Keratinocyte (primary cell): ENCODE results near the gene CAMSAP1. TPM values are rescaled to one million over a fixed set of nuclear protein-coding genes. Genes with fewer than 3 reads are reported as not detected.

Experiments
- DNase-seq: peaks from one replicate; pipeline ENCODE4 v3.0.0-alpha.2; 2011; ENCODE audit warnings: low read depth, missing footprints, low spot score
- FAIRE-seq: peaks from 2 replicates; lab custom pipeline; 2011; peaks lifted over from hg19 to GRCh38; lab: Jason Lieb, UNC
- H2AFZ ChIP-seq: 2 replicates; pipeline ENCODE4 v1.6.0; 2012; ENCODE audit warnings: low read length, control low read depth, inconsistent platforms; ENCODE audit not compliant: control insufficient read depth
- H3K27ac ChIP-seq: 2 replicates; pipeline ENCODE4 v1.5.1; 2011; ENCODE audit warnings: low read length; ENCODE audit not compliant: control insufficient read depth, insufficient read depth
- H3K27me3 ChIP-seq: 3 replicates; pipeline ENCODE4 v1.6.0; 2011; ENCODE audit warnings: low read length; ENCODE audit not compliant: control insufficient read depth, insufficient read depth; ENCODE audit errors: extremely low read depth
- H3K36me3 ChIP-seq, 2 experiments: 2 replicates in 1 of 2; 3 replicates in 1 of 2; pipeline ENCODE4 v1.5.1; 2011; ENCODE audit warnings: low read length in 2 of 2, mild to moderate bottlenecking in 1 of 2; ENCODE audit not compliant: control insufficient read depth in 2 of 2, insufficient read depth in 2 of 2; ENCODE audit errors: extremely low read depth in 1 of 2
- H3K4me1 ChIP-seq: 3 replicates; pipeline ENCODE4 v1.5.1; 2011; ENCODE audit warnings: low read length; ENCODE audit not compliant: control insufficient read depth, insufficient read depth; ENCODE audit errors: extremely low read depth
- H3K4me2 ChIP-seq: 3 replicates; pipeline ENCODE4 v1.6.0; 2011; ENCODE audit warnings: low read depth, low read length; ENCODE audit not compliant: control insufficient read depth, insufficient read depth; ENCODE audit errors: extremely low read depth
- H3K4me3 ChIP-seq, 3 experiments: fragments of 200-600 bp in 1 of 3; sonication (generic) in 1 of 3; 2 replicates in 2 of 3; 3 replicates in 1 of 3; pipeline ENCODE4 v1.5.1; 2011 to 2016; ENCODE audit warnings: low read length in 3 of 3, mild to moderate bottlenecking in 3 of 3, control low read depth in 2 of 3, inconsistent platforms in 1 of 3, low read depth in 1 of 3, mixed read lengths in 1 of 3, mixed run types in 1 of 3, moderate library complexity in 1 of 3; ENCODE audit not compliant: control insufficient read depth in 2 of 3, insufficient read depth in 2 of 3; ENCODE audit errors: extremely low read depth in 1 of 3
- H3K79me2 ChIP-seq: 2 replicates; pipeline ENCODE4 v1.6.0; 2012; ENCODE audit warnings: low read length; ENCODE audit not compliant: control insufficient read depth, insufficient read depth
- H3K9ac ChIP-seq: 3 replicates; pipeline ENCODE4 v1.6.0; 2011; ENCODE audit warnings: low read length; ENCODE audit not compliant: control insufficient read depth, insufficient read depth; ENCODE audit errors: extremely low read depth
- H3K9me1 ChIP-seq: 3 replicates; pipeline ENCODE4 v1.6.0; 2011; ENCODE audit warnings: low read length; ENCODE audit not compliant: control insufficient read depth, insufficient read depth; ENCODE audit errors: extremely low read depth
- H3K9me3 ChIP-seq: 2 replicates; pipeline ENCODE4 v1.5.1; 2012; ENCODE audit warnings: low read depth, low read length; ENCODE audit not compliant: control insufficient read depth
- H4K20me1 ChIP-seq: 3 replicates; pipeline ENCODE4 v1.6.0; 2011; ENCODE audit warnings: low read length; ENCODE audit not compliant: control insufficient read depth, insufficient read depth; ENCODE audit errors: extremely low read depth
- EZH2 ChIP-seq: IDR thresholded peaks from one replicate; pipeline ENCODE4 v1.6.1; 2012; ENCODE audit warnings: inconsistent platforms, mild to moderate bottlenecking, low read length, moderate library complexity
- dilution Hi-C: fragments of 300-500 bp; cut with MboI; formaldehyde crosslinking; loops from one replicate; pipeline ENCODE4 v1.7.0; 2020; ENCODE audit warnings: low sequenced_read_pairs; ENCODE audit not compliant: extremely low pct_ligation_motif_present
- polyA plus RNA-seq, 5 experiments: library from polyadenylated mRNA; depleted of rRNA in 3 of 5; stranded (reverse) in 3 of 5; stranded (forward) in 1 of 5; unstranded in 1 of 5; fragments of >200 nt; gene quantifications; 1 replicate in 1 of 5; 2 replicates in 3 of 5; 3 replicates in 1 of 5; pipeline versions ENCODE4 v1.2.1 to v1.2.3, GENCODE V29; 2011 to 2012; ENCODE audit warnings: missing spikeins in 2 of 5, low read depth in 1 of 5, low replicate concordance in 1 of 5
- TF ChIP-seq, protein P1 (sequence below), 3 experiments: IDR thresholded peaks in 1 of 3; conservative IDR thresholded peaks in 1 of 3; optimal IDR thresholded peaks in 1 of 3; 2 replicates in 2 of 3; 3 replicates in 1 of 3; pipeline versions ENCODE3 to v1.5.1; 2011; ENCODE audit warnings: low read length in 3 of 3, mild to moderate bottlenecking in 3 of 3, moderate library complexity in 2 of 3, control low read depth in 1 of 3, inconsistent platforms in 1 of 3; ENCODE audit not compliant: insufficient read depth in 2 of 3; ENCODE audit errors: extremely low read depth in 1 of 3

CAMSAP1 gene
- polyA plus RNA-seq, 1 donor (not counting 4 experiments of a cell fraction or from before 2014, with no cell fraction given), result 8.3 TPM

GRCh38 chr9:135887021-135887507, 20.3 kb downstream of the CAMSAP1 start:
- no peak overlapping the region for H3K4me2 ChIP-seq

DNA sequence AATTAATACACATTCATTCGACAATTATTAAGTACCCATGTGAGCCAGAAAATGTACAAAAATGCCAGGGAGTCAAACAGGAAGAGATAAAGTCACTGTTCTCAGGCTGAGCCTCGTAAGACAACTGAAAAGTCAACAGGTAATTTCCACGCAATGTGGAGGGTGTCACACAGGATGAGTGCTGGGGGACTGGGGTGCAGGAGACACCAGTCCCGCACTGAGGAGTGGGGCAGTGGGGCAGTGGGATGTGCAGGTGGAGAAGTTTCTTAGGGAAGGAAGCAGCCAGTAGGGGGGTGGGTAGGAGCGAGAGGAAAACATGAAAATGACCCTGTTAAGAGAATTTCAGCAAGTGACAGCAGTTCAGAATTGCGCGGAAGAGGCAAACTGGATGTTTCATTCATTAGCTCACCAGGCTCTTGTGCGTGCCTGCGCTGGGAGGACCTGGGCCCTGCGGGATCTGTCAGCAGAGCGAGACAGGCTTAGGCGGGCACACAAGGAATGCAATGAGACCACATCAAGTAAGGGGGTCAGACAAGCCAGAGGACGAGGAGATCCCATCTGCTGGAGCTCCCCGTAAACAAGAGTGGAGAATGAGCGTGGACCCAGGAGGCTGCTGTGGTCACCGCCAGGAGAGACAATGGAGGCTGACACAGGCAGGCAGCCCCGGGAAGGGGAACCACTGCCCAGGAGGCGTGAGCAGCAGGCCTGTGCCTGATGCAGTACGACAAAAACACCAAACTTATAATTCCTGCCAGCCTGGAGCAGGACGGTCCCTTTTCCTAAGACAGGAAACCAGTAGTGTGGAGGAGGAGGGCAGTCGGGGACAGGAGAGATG, 21.0 kb downstream of the CAMSAP1 start:
- no peaks in the 10 kb centered on the region for H3K9me3 ChIP-seq
- peaks cover 50% of the 10 kb centered on the region for H3K4me1 ChIP-seq
- dilution Hi-C loops, result no loop called here
- H3K79me2 ChIP-seq, result peaks cover 83% of the 10 kb centered on the region
- no peak overlapping the region for H3K27ac ChIP-seq
- H4K20me1 ChIP-seq, result peaks cover 15% of the 10 kb centered on the region
- TF ChIP-seq, protein P1, sequence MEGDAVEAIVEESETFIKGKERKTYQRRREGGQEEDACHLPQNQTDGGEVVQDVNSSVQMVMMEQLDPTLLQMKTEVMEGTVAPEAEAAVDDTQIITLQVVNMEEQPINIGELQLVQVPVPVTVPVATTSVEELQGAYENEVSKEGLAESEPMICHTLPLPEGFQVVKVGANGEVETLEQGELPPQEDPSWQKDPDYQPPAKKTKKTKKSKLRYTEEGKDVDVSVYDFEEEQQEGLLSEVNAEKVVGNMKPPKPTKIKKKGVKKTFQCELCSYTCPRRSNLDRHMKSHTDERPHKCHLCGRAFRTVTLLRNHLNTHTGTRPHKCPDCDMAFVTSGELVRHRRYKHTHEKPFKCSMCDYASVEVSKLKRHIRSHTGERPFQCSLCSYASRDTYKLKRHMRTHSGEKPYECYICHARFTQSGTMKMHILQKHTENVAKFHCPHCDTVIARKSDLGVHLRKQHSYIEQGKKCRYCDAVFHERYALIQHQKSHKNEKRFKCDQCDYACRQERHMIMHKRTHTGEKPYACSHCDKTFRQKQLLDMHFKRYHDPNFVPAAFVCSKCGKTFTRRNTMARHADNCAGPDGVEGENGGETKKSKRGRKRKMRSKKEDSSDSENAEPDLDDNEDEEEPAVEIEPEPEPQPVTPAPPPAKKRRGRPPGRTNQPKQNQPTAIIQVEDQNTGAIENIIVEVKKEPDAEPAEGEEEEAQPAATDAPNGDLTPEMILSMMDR (optimal IDR thresholded peaks at IDR 0.05 in 1 of 3, IDR thresholded peaks at IDR 0.05 in 1 of 3, conservative IDR thresholded peaks at IDR 0.05 in 1 of 3; ENCODE audit: extremely low read depth in 1 of 3, insufficient read depth in 2 of 3, low read length in 3 of 3), result no peak
- TF ChIP-seq EZH2, result no peak
- no peak overlapping the region for H2AFZ ChIP-seq
- no peak overlapping the region for H3K4me3 ChIP-seq
- peaks cover 4% of the 10 kb centered on the region for H3K9me1 ChIP-seq
- H3K9ac ChIP-seq, result no peak overlapping the region
- peaks cover 0 to 6% of the 10 kb centered on the region in 2 experiments for H3K36me3 ChIP-seq
- no peaks in the 10 kb centered on the region for H3K27me3 ChIP-seq
- no peak for FAIRE-seq
- no peak overlapping the region for H3K4me2 ChIP-seq
- no peak for DNase-seq

More at GRCh38 chr9:135887021-135887507, 20.3 kb downstream of the CAMSAP1 start:
- H3K4me1 ChIP-seq, result peaks cover 56% of the 10 kb centered on the region
- peaks cover 80% of the 10 kb centered on the region for H3K79me2 ChIP-seq
- no peak overlapping the region for H3K9ac ChIP-seq
- no peak for DNase-seq
- peaks cover 6% of the 10 kb centered on the region for H3K9me1 ChIP-seq
- FAIRE-seq, result no peak
- no peak overlapping the region for H3K27ac ChIP-seq
- H2AFZ ChIP-seq, result no peak overlapping the region
- H3K4me3 ChIP-seq, result no peak overlapping the region
- dilution Hi-C loops, result no loop called here
- H3K27me3 ChIP-seq, result no peaks in the 10 kb centered on the region
- H3K9me3 ChIP-seq, result no peaks in the 10 kb centered on the region
- H3K36me3 ChIP-seq, result peaks cover 0 to 4% of the 10 kb centered on the region in 2 experiments
- peaks cover 13% of the 10 kb centered on the region for H4K20me1 ChIP-seq
- no peak for TF ChIP-seq EZH2
